Measurements from ENCODE around the gene KLHL10. TPM values are rescaled to one million over a fixed set of nuclear protein-coding genes. Genes with fewer than 3 reads are reported as not detected.

The KLHL10 gene
- total RNA-seq, 3 donors from 2014 or later, result 0.73 TPM; not detected in 2

DNA sequence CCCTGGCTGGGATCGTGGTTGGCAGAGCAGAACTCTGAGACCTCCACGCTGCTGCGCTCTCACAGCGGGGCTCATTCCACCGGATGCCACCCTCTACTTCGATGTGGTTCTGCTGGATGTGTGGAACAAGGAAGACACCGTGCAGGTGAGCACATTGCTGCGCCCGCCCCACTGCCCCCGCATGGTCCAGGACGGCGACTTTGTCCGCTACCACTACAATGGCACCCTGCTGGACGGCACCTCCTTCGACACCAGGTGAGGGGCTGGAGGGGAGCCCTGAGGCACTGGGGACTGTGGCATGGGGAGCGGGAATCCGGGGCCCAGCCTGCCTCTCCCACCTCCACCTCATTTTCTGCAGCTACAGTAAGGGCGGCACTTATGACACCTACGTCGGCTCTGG, 19.6 kb upstream of the KLHL10 start:
- peak in 1 of 3 donors; percentile 42 for DNase-seq
- no peak for ATAC-seq
- intact Hi-C loops (cut with DNase I, micrococcal nuclease), result no loop called here
- H3K4me3 ChIP-seq, result no peak overlapping the region
- TF ChIP-seq, protein P1, sequence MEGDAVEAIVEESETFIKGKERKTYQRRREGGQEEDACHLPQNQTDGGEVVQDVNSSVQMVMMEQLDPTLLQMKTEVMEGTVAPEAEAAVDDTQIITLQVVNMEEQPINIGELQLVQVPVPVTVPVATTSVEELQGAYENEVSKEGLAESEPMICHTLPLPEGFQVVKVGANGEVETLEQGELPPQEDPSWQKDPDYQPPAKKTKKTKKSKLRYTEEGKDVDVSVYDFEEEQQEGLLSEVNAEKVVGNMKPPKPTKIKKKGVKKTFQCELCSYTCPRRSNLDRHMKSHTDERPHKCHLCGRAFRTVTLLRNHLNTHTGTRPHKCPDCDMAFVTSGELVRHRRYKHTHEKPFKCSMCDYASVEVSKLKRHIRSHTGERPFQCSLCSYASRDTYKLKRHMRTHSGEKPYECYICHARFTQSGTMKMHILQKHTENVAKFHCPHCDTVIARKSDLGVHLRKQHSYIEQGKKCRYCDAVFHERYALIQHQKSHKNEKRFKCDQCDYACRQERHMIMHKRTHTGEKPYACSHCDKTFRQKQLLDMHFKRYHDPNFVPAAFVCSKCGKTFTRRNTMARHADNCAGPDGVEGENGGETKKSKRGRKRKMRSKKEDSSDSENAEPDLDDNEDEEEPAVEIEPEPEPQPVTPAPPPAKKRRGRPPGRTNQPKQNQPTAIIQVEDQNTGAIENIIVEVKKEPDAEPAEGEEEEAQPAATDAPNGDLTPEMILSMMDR (IDR thresholded peaks at IDR 0.05), result no peak
- H3K36me3 ChIP-seq (ENCODE audit: low read depth), result no peaks in the 10 kb centered on the region
- H3K9me3 ChIP-seq, result no peaks in the 10 kb centered on the region
- no peaks in the 10 kb centered on the region for H3K4me1 ChIP-seq (ENCODE audit: low read depth)

DNA sequence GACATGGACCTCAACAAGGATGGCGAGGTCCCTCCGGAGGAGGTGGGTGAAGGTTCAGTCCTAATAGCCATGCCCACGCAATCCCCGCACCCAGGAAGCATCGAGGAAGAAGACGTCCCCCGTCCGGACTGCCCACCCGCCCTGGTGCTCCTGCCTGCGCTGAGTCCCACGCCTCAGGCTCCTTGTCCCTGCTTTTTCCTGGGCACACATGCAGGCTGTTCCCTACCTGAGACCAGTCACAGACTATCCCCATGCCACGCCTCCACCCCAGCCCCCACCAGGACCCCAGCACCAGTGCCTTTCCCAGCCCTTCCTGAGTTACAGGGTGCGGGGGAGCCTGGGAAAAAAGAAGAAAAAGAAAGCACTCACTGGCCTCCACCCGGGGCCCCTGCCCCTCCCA, 15.8 kb upstream of the KLHL10 start:
- TF ChIP-seq, protein P1 (IDR thresholded peaks at IDR 0.05), result no peak
- DNase-seq (no peak), ATAC-seq (no peak)
- intact Hi-C loops (cut with DNase I, micrococcal nuclease), result no loop called here
- no peaks in the 10 kb centered on the region for H3K36me3 ChIP-seq (ENCODE audit: low read depth)
- no peaks in the 10 kb centered on the region for H3K4me1 ChIP-seq (ENCODE audit: low read depth)
- no peak overlapping the region for H3K4me3 ChIP-seq
- no peaks in the 10 kb centered on the region for H3K9me3 ChIP-seq

DNA sequence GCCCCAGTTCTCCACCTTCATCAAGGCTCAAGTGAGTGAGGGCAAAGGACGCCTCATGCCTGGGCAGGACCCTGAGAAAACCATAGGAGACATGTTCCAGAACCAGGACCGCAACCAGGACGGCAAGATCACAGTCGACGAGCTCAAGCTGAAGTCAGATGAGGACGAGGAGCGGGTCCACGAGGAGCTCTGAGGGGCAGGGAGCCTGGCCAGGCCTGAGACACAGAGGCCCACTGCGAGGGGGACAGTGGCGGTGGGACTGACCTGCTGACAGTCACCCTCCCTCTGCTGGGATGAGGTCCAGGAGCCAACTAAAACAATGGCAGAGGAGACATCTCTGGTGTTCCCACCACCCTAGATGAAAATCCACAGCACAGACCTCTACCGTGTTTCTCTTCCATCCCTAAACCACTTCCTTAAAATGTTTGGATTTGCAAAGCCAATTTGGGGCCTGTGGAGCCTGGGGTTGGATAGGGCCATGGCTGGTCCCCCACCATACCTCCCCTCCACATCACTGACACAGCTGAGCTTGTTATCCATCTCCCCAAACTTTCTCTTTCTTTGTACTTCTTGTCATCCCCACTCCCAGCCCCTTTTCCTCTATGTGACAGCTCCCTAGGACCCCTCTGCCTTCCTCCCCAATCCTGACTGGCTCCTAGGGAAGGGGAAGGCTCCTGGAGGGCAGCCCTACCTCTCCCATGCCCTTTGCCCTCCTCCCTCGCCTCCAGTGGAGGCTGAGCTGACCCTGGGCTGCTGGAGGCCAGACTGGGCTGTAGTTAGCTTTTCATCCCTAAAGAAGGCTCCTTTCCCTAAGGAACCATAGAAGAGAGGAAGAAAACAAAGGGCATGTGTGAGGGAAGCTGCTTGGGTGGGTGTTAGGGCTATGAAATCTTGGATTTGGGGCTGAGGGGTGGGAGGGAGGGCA, 15.1 kb upstream of the KLHL10 start:
- TF ChIP-seq, protein P1 (IDR thresholded peaks at IDR 0.05), result no peak
- no peaks in the 10 kb centered on the region for H3K9me3 ChIP-seq
- H3K4me1 ChIP-seq (ENCODE audit: low read depth), result no peaks in the 10 kb centered on the region
- intact Hi-C loops (cut with DNase I, micrococcal nuclease), result no loop called here
- no peak overlapping the region for H3K4me3 ChIP-seq
- DNase-seq, result no peak
- no peak for ATAC-seq
- H3K36me3 ChIP-seq (ENCODE audit: low read depth), result no peaks in the 10 kb centered on the region

DNA sequence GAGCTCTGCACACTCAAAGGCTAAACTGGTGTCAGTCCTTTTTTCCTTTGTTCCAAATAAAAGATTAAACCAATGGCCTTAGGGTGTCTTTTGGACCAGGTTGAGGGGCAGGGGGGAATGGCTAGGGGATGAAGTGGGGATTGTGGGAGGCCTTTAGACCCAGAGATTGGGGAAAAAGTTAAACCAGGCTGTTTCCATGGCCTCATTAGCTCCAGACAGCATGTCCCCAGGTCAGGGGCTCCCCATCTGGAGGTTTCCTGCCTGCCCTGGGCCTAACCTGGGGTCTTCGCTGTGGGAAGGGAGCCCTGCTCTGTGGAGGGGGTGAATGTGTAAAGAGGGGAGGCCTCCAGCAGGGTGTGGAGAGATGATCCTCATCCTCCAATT, 14.5 kb upstream of the KLHL10 start:
- ATAC-seq, result no peak
- H3K4me3 ChIP-seq, result no peak overlapping the region
- no peaks in the 10 kb centered on the region for H3K36me3 ChIP-seq (ENCODE audit: low read depth)
- DNase-seq, result peak in 1 of 3 donors; percentile 10
- TF ChIP-seq, protein P1 (IDR thresholded peaks at IDR 0.05), result no peak
- no peaks in the 10 kb centered on the region for H3K9me3 ChIP-seq
- intact Hi-C loops (cut with DNase I, micrococcal nuclease), result no loop called here
- H3K4me1 ChIP-seq (ENCODE audit: low read depth), result no peaks in the 10 kb centered on the region

DNA sequence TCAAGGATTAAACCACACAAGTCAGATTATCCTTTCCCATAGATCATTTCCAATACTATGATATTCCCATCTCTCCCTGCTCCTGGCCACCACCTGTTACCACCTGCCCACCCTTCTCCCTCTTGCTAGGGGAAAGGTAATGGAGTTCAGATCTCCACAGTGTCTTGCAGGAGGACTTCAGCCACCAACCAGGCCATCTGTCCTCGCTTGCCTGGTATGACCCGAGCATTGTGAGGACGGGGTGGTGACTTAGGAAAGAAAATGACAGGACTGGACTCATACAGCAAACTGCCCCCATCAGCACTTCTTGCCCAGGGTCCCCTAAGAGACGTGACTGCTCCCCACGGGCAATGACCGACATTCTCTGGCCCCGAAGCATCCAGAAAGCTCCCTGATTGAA, 14.0 kb upstream of the KLHL10 start:
- H3K9me3 ChIP-seq, result no peaks in the 10 kb centered on the region
- intact Hi-C loops (cut with DNase I, micrococcal nuclease), result no loop called here
- H3K36me3 ChIP-seq (ENCODE audit: low read depth), result no peaks in the 10 kb centered on the region
- peak in 1 of 3 donors; percentile 26 for DNase-seq
- ATAC-seq, result no peak
- H3K4me3 ChIP-seq, result no peak overlapping the region
- TF ChIP-seq, protein P1 (IDR thresholded peaks at IDR 0.05), result no peak
- H3K4me1 ChIP-seq (ENCODE audit: low read depth), result no peaks in the 10 kb centered on the region

Measured in mucosa of descending colon (tissue), 3 donors.